GM18951 (cell line): ENCODE measurements around the gene UPF3A.
"Not testable (repeated sequence)": the region's sequence is repeated elsewhere in the genome, so short reads cannot be mapped to it uniquely, and the experiment has no call there.

ENCODE experiments used
- POLR2A ChIP-seq: IDR thresholded peaks from 4 replicates; pipeline ENCODE4 v1.6.1; 2011; ENCODE audit warnings: mild to moderate bottlenecking; ENCODE audit not compliant: insufficient read length, insufficient read depth; ENCODE audit errors: extremely low read depth
- in situ Hi-C: fragments of 300-500 bp; cut with MboI; formaldehyde crosslinking; loops from one replicate; pipeline ENCODE4 v1.12.0; 2022; ENCODE audit warnings: low sequenced_read_pairs, mixed read lengths, inconsistent platforms; ENCODE audit not compliant: unreplicated experiment

Gene UPF3A, protein sequence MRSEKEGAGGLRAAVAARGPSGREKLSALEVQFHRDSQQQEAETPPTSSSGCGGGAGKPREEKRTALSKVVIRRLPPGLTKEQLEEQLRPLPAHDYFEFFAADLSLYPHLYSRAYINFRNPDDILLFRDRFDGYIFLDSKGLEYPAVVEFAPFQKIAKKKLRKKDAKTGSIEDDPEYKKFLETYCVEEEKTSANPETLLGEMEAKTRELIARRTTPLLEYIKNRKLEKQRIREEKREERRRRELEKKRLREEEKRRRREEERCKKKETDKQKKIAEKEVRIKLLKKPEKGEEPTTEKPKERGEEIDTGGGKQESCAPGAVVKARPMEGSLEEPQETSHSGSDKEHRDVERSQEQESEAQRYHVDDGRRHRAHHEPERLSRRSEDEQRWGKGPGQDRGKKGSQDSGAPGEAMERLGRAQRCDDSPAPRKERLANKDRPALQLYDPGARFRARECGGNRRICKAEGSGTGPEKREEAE

DNA sequence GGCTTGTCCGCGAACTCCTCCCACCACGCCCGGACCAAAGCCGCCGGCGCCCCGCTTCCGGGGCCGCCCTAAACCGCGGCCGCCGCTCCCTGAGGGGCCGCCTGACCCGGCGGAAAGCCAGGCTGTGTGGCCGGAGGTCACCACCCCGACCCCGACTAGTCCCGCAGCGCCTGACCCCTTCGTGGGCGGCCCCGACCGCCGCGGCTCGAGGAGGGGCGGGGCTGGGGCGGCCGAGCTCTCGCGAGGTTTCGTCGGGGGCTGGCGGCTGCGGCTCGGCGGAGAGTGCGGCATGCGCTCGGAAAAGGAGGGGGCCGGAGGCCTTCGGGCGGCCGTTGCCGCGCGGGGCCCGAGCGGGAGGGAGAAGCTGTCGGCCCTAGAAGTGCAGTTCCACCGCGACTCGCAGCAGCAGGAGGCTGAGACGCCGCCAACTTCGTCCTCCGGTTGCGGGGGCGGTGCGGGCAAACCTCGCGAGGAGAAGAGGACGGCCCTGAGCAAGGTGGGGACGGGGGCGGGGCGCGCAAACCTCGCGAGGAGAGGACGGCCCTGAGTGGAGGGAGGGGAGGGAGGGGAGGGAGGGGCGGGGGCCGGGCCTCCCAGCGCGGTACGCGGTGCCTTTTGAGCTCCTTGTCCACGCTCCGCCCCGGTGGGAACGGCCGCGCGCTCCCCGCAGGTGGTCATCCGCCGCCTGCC lies at the start of gene UPF3A:
Gene UPF3A, plus strand, starts transcription at position 251 of the 690 bp plus-strand sequence. Its CDS starts 39 bp downstream, at position 290.
- peak; percentile 92 for TF ChIP-seq POLR2A
- in situ Hi-C loops: no loop called here

DNA sequence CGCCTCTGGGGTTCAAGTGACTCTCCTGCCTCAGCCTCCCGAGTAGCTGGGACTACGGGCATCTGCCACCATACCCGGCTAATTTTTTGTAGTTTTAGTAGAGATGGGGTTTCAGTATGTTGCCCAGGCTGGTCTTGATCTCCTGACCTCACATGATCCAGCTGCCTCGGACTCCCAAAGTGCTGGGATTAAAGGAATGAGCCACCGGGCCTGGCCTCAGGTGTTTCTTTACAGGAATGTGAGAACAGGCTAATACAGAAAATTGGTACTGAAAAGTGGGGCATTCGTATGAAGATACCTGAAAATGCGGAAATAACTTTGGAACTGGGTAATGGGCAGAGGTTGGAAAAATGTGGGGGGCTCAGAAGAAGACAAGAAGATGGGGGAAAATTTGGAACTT lies 49.5 kb upstream of the UPF3A start:
- in situ Hi-C loops: no loop called here
- TF ChIP-seq POLR2A: no peak

DNA sequence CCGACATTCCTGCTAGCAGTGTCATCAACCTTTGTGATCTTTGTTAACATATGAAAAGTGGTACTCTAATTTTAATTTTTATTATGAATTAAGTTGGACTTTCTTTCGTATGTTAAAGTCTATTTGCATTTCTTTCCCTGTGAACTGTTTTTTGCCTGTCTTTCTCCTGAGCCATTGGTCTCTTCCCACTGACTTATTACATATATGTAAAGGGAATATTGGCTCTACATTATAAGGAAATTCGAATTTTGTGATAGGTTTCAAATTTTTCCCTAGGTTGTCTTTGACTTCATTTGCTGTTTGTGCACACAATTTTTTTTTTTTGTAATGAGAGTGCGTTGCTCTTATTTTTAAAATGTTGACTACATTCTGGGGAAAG lies 47.1 kb upstream of the UPF3A start:
- TF ChIP-seq POLR2A: no peak
- in situ Hi-C loops: no loop called here

DNA sequence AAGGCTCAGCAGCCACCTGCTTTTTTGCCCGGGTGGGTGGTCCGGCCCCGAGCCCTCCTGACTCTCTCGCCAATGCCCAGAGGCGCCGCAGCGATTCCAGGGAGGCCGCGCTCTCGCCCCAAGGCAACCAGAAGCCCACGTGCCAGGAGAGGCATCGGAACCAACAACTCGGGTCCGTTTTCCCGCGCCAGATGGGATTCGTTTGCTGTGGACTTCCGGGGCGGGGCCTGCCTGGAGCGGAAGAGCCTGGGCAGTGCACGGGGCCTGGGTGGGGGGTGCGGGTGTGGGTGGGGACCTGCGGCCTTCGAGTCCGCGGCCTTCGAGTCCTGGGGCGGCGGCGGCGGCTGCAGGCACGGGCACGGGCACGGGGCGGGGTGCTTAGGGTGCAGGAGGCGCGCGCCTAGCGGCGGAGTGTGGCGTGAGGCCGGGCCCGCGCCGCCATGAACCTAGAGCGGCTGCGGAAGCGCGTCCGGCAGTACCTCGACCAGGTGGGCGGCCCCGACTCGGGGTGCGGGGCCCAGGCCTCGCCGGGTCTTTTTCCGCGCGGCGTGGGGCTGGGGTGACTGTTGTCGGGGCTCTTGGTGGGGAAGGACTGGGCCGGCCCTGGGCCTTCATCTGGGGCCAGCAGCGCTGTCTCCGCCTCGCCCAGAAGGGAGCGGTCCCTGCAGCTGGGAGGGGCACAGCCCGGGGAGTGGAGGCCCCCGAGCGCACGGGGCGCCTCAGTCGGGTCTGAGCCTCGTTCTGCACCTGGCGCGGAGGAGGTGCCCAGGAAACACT lies 46.6 kb upstream of the UPF3A start, which contains the start of gene CDC16:
Gene CDC16, plus strand, starts transcription at position 253 of the 777 bp plus-strand sequence. Its CDS starts 188 bp downstream, at position 441.
- in situ Hi-C loops: no loop called here
- TF ChIP-seq POLR2A: peak; percentile 76

DNA sequence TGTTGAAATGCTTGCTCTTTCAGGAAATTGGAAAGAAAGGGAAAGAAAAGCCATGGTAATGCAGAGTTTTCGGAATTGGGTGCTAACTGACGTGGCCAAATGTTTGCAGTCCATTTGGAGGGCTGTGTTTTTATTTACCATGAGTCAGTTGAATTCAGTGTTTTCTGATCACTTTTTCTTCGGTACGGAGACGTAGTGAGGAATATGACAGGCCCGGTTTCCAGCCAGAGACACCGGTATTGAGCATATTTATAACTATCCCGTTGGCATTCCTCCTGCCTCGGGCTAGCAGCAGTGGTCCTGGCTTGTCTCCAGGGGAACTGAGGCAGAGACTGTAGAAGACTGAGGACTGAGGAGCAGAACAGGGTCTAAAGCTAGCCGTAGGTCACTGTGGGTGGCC lies 45.7 kb upstream of the UPF3A start:
- no peak for TF ChIP-seq POLR2A
- in situ Hi-C loops: no loop called here

GRCh38 chr13:114236227-114236626 lies 45.2 kb upstream of the UPF3A start:
- in situ Hi-C loops: no loop called here
- TF ChIP-seq POLR2A: no peak

DNA sequence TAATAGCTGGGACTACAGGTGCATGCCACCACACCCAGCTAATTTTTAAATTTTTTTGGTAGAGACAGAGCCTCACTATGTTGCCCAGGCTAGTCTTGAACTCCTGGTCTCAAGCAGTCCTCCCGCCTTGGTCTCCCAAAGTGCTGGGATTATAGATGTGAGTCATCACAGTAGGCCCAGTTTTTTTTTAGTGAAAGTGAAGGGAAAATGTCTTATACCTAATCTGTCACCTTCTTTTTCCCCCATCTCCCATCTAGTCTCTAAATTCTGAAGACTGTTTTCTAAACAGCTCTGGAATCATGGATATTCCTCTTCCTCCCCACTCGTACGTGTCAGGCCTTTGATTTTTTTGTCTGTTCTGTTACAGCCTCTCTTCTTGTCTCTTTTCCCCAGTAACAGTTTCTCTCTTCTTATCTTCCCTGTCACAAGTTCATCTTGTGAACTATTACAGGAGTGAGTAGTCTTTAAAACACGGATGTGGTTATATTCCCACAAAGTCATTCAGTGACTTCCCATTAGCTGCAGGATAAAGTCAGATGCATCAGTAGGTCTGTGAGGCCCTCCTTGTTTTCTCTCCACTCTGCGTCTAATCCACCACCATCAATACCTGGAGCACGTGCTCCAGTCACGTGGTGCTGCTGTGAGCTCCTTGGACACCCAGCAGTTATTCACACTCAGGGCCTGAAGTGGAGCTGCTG lies 43.8 kb upstream of the UPF3A start:
- in situ Hi-C loops: no loop called here
- TF ChIP-seq POLR2A: no peak

DNA sequence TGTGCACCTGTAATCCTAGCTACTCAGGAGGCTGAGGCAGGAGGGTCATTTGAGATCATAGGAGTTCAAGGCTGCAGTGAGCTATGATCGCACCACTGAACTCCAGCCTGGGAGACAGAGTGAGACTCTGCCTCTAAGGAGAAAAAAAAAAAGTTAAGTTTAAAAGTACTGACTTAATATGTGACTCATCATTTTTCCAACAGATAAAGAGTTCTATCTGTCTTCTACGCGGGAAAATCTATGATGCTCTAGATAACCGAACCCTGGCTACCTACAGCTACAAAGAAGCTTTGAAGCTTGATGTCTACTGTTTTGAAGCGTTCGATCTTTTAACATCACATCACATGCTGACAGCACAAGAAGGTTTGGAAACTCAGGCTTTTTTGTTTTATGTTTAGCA lies 39.5 kb upstream of the UPF3A start:
- in situ Hi-C loops: no loop called here

GRCh38 chr13:114243971-114244370 lies 37.4 kb upstream of the UPF3A start:
- in situ Hi-C loops: no loop called here
- TF ChIP-seq POLR2A: no peak

More for the DNA sequence above, 39.5 kb upstream of the UPF3A start:
- TF ChIP-seq POLR2A: no peak

DNA sequence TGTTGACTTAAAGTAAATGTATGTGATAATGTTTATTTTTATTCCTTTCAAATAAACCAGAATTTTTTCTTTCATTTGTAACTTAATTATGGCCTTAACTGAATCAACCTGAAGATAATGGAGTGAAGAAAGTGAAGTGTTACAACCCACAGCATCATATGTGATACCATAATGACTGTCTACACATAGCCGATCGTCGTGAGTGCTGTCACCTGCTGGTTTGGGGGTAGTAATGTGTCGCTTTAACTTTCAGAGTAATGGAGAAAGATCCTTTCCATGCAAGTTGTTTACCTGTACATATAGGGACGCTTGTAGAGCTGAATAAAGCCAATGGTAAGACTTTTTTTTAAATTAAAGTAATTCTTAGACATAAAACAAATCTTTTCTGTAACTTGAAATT lies 36.8 kb upstream of the UPF3A start:
- TF ChIP-seq POLR2A: no peak
- in situ Hi-C loops: no loop called here

- in situ Hi-C loops: no loop called here
- TF ChIP-seq POLR2A: no peak
Measured at GRCh38 chr13:114248011-114248410, 33.4 kb upstream of the UPF3A start.

DNA sequence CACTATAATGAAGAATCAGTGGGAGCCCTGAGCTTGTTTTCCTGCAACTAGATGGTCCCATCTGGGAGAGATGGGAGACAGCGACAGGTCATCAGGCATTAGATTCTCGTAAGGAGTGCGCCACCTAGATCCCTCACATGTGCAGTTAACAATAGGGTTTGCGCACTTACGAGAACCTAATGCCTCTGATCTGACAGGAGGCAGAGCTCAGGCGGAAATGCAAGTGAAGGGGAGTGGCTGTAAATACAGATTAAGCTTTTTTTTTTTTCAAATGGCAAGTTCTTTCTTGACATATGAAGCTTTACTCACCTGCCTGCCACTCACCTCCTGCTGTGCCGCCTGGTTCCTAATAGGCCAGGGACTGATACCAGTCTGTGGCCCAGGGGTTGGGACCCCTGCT lies 32.3 kb upstream of the UPF3A start:
- no peak for TF ChIP-seq POLR2A
- in situ Hi-C loops: no loop called here

DNA sequence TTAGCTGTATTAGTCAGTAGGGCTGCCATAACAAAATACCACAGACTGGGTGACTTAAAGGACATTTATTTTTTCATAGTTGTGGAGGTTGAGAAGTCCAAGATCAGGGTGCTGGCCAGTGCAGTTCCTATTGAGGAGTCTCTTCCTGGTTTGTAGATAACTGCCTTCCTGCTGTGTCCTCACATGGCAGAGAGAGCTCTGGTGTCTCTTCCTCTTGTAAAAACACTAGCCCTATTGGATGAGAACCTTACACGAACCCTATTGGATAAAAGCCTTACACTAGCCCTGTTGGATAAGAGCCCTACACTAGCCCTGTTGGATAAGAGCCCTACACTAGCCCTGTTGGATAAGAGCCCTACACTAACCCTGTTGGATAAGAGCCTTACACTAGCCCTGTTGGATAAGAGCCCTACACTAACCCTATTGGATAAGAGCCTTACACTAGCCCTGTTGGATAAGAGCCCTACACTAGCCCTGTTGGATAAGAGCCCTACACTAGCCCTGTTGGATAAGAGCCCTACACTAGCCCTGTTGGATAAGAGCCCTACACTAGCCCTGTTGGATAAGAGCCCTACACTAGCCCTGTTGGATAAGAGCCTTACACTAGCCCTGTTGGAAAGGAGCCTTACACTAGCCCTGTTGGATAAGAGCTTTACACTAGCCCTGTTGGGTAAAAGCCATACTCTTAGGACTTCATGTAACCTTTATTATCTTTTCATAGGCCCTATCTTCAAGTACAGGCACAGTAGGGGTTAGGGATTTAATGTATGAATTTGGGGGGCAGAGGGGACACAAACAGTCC lies 29.6 kb upstream of the UPF3A start:
- in situ Hi-C loops: not testable (repeated sequence)
